Left renal cortex interstitium (tissue), 4 donors: Measurements from ENCODE around the gene SLC6A4. TPM values are rescaled to one million over a fixed set of nuclear protein-coding genes. Genes with fewer than 3 reads are reported as not detected.

Experiments used
- DNase-seq, 4 donors: peaks; one replicate each; pipeline ENCODE4 v3.0.0-alpha.2; 2013; ENCODE audit warnings: low read depth in 4 of 4, low spot score in 2 of 4, missing footprints in 1 of 4
- polyA plus RNA-seq, 4 donors: library from polyadenylated mRNA; unstranded; fragments of 120-200 nt; gene quantifications; one replicate each; pipeline ENCODE4 v1.2.1, GENCODE V29; 2013; ENCODE audit not compliant: insufficient read length in 4 of 4

The SLC6A4 gene
- polyA plus RNA-seq: 1 to 10 TPM in 1 of 4 donors, under 1 TPM in 3; 0.52 to 1.0 (median 0.83) TPM

GRCh38 chr17:30235386-30236296 is at the start of gene SLC6A4:
TSS of gene SLC6A4 (minus strand) at chr17:30235697. CDS start at chr17:30221958, 13,739 bp downstream.
- no peak for DNase-seq

- no peak for DNase-seq
Observed at GRCh38 chr17:30279156-30279555, 43.7 kb upstream of the SLC6A4 start.

GRCh38 chr17:30278032-30278431 is 42.5 kb upstream of the SLC6A4 start:
- DNase-seq: no peak

- no peak for DNase-seq
Observed at GRCh38 chr17:30275911-30276310, 40.4 kb upstream of the SLC6A4 start.

GRCh38 chr17:30274887-30275286 is 39.4 kb upstream of the SLC6A4 start:
- DNase-seq: no peak

- DNase-seq: no peak
Observed at GRCh38 chr17:30273373-30273772, 37.9 kb upstream of the SLC6A4 start.

GRCh38 chr17:30271102-30271501 is 35.6 kb upstream of the SLC6A4 start:
- DNase-seq: no peak

- no peak for DNase-seq
Observed at GRCh38 chr17:30267625-30268024, 32.1 kb upstream of the SLC6A4 start.

GRCh38 chr17:30263552-30264333 is 28.2 kb upstream of the SLC6A4 start:
- DNase-seq: no peak

GRCh38 chr17:30256756-30257506 is 21.4 kb upstream of the SLC6A4 start:
- DNase-seq: no peak

GRCh38 chr17:30254150-30254549 is 18.7 kb upstream of the SLC6A4 start:
- no peak for DNase-seq

- no peak for DNase-seq
Observed at GRCh38 chr17:30253312-30253711, 17.8 kb upstream of the SLC6A4 start.

- DNase-seq: no peak
Observed at GRCh38 chr17:30251931-30252330, 16.4 kb upstream of the SLC6A4 start.

- DNase-seq: no peak
Observed at GRCh38 chr17:30249460-30249859, 14.0 kb upstream of the SLC6A4 start.

- DNase-seq: no peak
Observed at GRCh38 chr17:30248786-30249185, 13.3 kb upstream of the SLC6A4 start.

- no peak for DNase-seq
Observed at GRCh38 chr17:30246460-30246859, 11.0 kb upstream of the SLC6A4 start.

GRCh38 chr17:30244853-30245385 is 9.4 kb upstream of the SLC6A4 start:
- no peak for DNase-seq

- no peak for DNase-seq
Observed at GRCh38 chr17:30243568-30243967, 8.1 kb upstream of the SLC6A4 start.

- DNase-seq: no peak
Observed at GRCh38 chr17:30243002-30243401, 7.5 kb upstream of the SLC6A4 start.

- DNase-seq: no peak
Observed at GRCh38 chr17:30241051-30241450, 5.6 kb upstream of the SLC6A4 start.

- DNase-seq: no peak
Observed at GRCh38 chr17:30240177-30240576, 4.7 kb upstream of the SLC6A4 start.
